Skin epidermis (tissue), 12 donors: Measurements from ENCODE around the gene DGKH.

Source experiments
- H3K27ac ChIP-seq, 21 experiments: fragments of 200-600 bp; sonication (generic) in 11 of 21; one replicate each; pipeline ENCODE4 v1.5.0; 2020; ENCODE audit warnings: mild to moderate bottlenecking in 3 of 21, inconsistent platforms in 2 of 21, moderate library complexity in 2 of 21
- H3K4me3 ChIP-seq, 7 experiments: fragments of 200-600 bp; sonication (generic) in 2 of 7; one replicate each; pipeline ENCODE4 v1.5.0; 2020; ENCODE audit warnings: inconsistent platforms in 2 of 7, mild to moderate bottlenecking in 2 of 7, moderate library complexity in 1 of 7

DGKH gene, protein sequence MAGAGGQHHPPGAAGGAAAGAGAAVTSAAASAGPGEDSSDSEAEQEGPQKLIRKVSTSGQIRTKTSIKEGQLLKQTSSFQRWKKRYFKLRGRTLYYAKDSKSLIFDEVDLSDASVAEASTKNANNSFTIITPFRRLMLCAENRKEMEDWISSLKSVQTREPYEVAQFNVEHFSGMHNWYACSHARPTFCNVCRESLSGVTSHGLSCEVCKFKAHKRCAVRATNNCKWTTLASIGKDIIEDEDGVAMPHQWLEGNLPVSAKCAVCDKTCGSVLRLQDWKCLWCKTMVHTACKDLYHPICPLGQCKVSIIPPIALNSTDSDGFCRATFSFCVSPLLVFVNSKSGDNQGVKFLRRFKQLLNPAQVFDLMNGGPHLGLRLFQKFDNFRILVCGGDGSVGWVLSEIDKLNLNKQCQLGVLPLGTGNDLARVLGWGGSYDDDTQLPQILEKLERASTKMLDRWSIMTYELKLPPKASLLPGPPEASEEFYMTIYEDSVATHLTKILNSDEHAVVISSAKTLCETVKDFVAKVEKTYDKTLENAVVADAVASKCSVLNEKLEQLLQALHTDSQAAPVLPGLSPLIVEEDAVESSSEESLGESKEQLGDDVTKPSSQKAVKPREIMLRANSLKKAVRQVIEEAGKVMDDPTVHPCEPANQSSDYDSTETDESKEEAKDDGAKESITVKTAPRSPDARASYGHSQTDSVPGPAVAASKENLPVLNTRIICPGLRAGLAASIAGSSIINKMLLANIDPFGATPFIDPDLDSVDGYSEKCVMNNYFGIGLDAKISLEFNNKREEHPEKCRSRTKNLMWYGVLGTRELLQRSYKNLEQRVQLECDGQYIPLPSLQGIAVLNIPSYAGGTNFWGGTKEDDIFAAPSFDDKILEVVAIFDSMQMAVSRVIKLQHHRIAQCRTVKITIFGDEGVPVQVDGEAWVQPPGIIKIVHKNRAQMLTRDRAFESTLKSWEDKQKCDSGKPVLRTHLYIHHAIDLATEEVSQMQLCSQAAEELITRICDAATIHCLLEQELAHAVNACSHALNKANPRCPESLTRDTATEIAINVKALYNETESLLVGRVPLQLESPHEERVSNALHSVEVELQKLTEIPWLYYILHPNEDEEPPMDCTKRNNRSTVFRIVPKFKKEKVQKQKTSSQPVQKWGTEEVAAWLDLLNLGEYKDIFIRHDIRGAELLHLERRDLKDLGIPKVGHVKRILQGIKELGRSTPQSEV

DNA sequence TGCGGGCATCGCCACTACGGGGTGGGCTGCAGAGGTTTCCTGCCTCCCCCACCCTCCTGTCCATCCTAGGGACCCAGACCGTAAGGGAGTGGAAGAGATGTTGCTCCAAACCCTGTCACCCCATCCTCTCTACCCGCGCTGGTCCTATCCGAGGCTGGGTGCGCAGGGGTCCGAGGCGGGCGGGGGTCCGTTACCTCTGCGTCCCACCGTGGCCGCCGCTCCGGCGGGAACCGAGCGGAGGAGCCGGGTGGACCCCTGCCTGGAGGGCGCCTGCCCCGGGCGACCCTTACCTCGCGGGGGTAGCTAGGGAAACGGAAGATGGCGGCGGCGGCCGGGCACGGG, at the start of gene DGKH:
Gene DGKH, plus strand, starts transcription at position 307 of the 342 bp plus-strand sequence. CDS start 126 bp downstream, outside the sequence.
- H3K4me3 ChIP-seq: peak within 1 kb of the TSS; percentile 52 to 95 (median 87)

DNA sequence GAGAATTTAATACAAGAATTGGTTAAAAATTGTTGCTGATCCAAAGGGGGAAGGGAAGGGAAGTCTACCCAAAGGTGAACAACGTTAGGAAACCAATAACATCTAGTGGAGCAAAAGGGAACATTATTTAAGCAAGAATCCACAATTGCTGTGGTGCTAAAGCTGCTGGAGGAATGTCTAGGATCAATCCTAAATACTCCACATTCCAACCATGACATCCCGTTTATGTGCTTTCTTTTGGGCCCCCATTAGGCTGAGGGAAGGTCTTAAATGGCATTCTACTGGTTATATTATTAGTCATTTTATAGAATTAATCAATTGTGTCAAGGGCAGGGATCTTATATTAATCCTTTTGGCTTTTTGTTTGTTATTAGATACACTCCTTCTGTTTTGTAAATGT, 47.6 kb upstream of the DGKH start:
- no peak overlapping the region for H3K27ac ChIP-seq
- no peak overlapping the region for H3K4me3 ChIP-seq

More for the DNA sequence above, at the start of gene DGKH:
- H3K27ac ChIP-seq: peak within 1 kb of the TSS; percentile 56 to 94 (median 88)

GRCh38 chr13:42001580-42001979, 46.9 kb upstream of the DGKH start:
- no peak overlapping the region for H3K4me3 ChIP-seq
- no peak overlapping the region for H3K27ac ChIP-seq

- H3K4me3 ChIP-seq: no peak overlapping the region
- no peak overlapping the region for H3K27ac ChIP-seq
Measured at GRCh38 chr13:42002066-42002465, 46.4 kb upstream of the DGKH start.

GRCh38 chr13:42007844-42008243, 40.6 kb upstream of the DGKH start:
- H3K4me3 ChIP-seq: no peak overlapping the region
- H3K27ac ChIP-seq: no peak overlapping the region

GRCh38 chr13:42009057-42009456, 39.4 kb upstream of the DGKH start:
- Histone ChIP-seq H3K4me3 (no peak overlapping the region), H3K27ac (no peak overlapping the region)

GRCh38 chr13:42011601-42012350, 36.7 kb upstream of the DGKH start:
- no peak overlapping the region for H3K27ac ChIP-seq
- H3K4me3 ChIP-seq: peak overlapping the region in 2 of 7 experiments; percentile 11 to 15

GRCh38 chr13:42014119-42014518, 34.3 kb upstream of the DGKH start:
- H3K27ac ChIP-seq: no peak overlapping the region
- no peak overlapping the region for H3K4me3 ChIP-seq

DNA sequence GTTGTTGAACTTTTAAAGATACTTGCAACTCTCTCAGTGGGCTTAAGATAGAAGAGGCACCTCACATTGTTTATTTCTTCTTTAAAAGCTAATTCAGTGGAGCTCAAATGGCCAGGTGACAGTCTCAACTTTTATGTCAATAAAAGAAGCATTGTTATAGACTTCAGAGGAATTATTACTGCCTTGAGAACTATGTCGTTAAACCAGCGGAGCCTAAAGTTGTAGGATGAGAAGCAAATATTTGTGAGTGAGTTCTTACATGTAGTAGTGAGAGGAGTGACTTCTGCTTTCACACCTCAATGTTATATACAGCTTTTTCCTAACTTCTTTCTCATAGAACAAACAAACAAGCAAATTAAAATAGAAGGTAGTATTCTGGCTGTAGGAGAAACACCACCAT, 31.2 kb upstream of the DGKH start:
- Histone ChIP-seq H3K27ac (no peak overlapping the region), H3K4me3 (no peak overlapping the region)

- Histone ChIP-seq H3K4me3 (no peak overlapping the region), H3K27ac (no peak overlapping the region)
Measured at GRCh38 chr13:42021851-42022250, 26.6 kb upstream of the DGKH start.

GRCh38 chr13:42022336-42022735, 26.1 kb upstream of the DGKH start:
- no peak overlapping the region for H3K27ac ChIP-seq
- H3K4me3 ChIP-seq: no peak overlapping the region

GRCh38 chr13:42022796-42023493, 25.5 kb upstream of the DGKH start:
- Histone ChIP-seq H3K27ac (no peak overlapping the region), H3K4me3 (no peak overlapping the region)

GRCh38 chr13:42027286-42027685, 21.2 kb upstream of the DGKH start:
- peak overlapping the region in 1 of 21 experiments; percentile 30 for H3K27ac ChIP-seq

GRCh38 chr13:42028113-42028799, 20.2 kb upstream of the DGKH start:
- Histone ChIP-seq H3K4me3 (no peak overlapping the region), H3K27ac (no peak overlapping the region)

More at GRCh38 chr13:42027286-42027685, 21.2 kb upstream of the DGKH start:
- no peak overlapping the region for H3K4me3 ChIP-seq

DNA sequence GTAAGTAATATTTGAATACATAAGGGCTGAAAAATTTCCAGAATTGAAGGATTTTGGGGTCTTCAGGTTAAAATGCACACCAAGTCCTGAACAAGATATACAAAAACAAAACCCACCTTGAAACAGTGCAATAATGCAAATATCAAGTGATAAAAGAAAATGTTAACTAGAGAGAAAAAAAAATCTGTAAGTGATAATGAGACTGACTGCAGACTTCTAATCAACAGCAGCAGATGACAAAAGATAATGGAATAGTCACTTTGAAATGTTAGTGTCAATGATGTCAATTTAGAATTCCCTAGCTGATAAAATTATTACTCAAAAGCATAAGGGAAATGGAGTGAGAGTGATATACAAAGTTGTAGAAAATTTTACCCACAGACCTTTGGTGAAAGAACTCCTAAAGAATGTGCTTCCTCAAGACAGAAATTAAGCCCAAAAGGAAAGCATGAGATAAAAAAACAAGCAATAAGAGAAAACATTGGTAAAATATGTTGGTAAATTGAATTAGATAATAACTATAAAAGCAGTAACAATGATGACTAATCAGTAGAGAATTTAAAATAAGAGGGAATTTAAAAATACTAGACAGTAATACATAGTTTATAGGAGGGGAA, 12.4 kb upstream of the DGKH start:
- H3K27ac ChIP-seq: no peak overlapping the region

GRCh38 chr13:42036711-42037110, 11.7 kb upstream of the DGKH start:
- no peak overlapping the region for H3K4me3 ChIP-seq
- H3K27ac ChIP-seq: no peak overlapping the region

More for the DNA sequence above, 12.4 kb upstream of the DGKH start:
- no peak overlapping the region for H3K4me3 ChIP-seq

GRCh38 chr13:42038661-42039456, 9.6 kb upstream of the DGKH start:
- Histone ChIP-seq H3K27ac (peak overlapping the region in 1 of 21 experiments; percentile 97), H3K4me3 (peak overlapping the region in 1 of 7 experiments; percentile 70)
